ENCODE results near the gene ALMS1. TPM values are rescaled to one million over a fixed set of nuclear protein-coding genes. Genes with fewer than 3 reads are reported as not detected.

Gene ALMS1
- total and polyA plus RNA-seq, 2 of the 4 experiments (the other 2 are of a cell fraction), result 20.8 to 52.8 TPM

GRCh38 chr2:73408198-73408597 is 22.6 kb downstream of the ALMS1 start:
- in situ Hi-C loops (cut with MboI; ENCODE audit: low sequenced_read_pairs) (loop anchor here (25.0 kb wide), 1 partner anchor 104 kb away; no protein-coding TSS in a partner anchor), intact Hi-C loops (cut with micrococcal nuclease) (no loop called here), dilution Hi-C loops (cut with HindIII; ENCODE audit: low sequenced_read_pairs, unreplicated experiment) (no loop called here)
- Histone ChIP-seq H3K9ac (ENCODE audit: low read depth, low read length) (no peak overlapping the region), H3K27me3 (ENCODE audit: control insufficient read depth, insufficient read depth, low read length) (no peaks in the 10 kb centered on the region), H3K4me3 (ENCODE audit: insufficient read depth, low read depth, low read length) (no peak overlapping the region), H2BK120ac (ENCODE audit: low read depth, low read length) (no peak overlapping the region), H3K27ac (ENCODE audit: insufficient read depth, low read length) (no peak overlapping the region), H3K18ac (ENCODE audit: low read depth, low read length) (no peak overlapping the region), H3K9me3 (ENCODE audit: control insufficient read depth, insufficient read depth, low read length) (peaks cover 2% of the 10 kb centered on the region; the same call in 1 of the 2 replicates), H4K5ac (ENCODE audit: low read depth, low read length) (no peak overlapping the region), H2AK5ac (ENCODE audit: low read depth, low read length) (no peak overlapping the region), H4K20me1 (ENCODE audit: insufficient read depth, low read length) (no peaks in the 10 kb centered on the region), H3K79me1 (ENCODE audit: low read depth in 1 of 2, low read length in 2 of 2) (peaks cover 8 to 13% of the 10 kb centered on the region in 2 experiments), H2BK15ac (ENCODE audit: low read depth, low read length) (no peak overlapping the region), H2BK5ac (ENCODE audit: low read depth, low read length, poor library complexity, severe bottlenecking) (no peak overlapping the region), H3K14ac (replicated peaks; ENCODE audit: low read depth, low read length) (no peak overlapping the region), H3K56ac (ENCODE audit: extremely low read depth, insufficient read depth, low read length) (no peak overlapping the region), H3K36me3 (ENCODE audit: control insufficient read depth, insufficient read depth, low read length) (no peaks in the 10 kb centered on the region), H4K8ac (ENCODE audit: low read depth in 2 of 2, low read length in 2 of 2) (no peak overlapping the region), H3K23ac (ENCODE audit: low read depth, low read length) (no peak overlapping the region), H3K9me1 (ENCODE audit: insufficient read depth, low read length) (no peaks in the 10 kb centered on the region), H3K4me1 (ENCODE audit: control insufficient read depth, insufficient read depth, low read length) (no peaks in the 10 kb centered on the region), H2AK9ac (replicated peaks; ENCODE audit: low read depth, low read length, poor library complexity) (no peak overlapping the region), H4K91ac (ENCODE audit: insufficient read depth, low read depth, low read length) (no peak overlapping the region), H2AFZ (replicated peaks; ENCODE audit: low read length, poor library complexity) (no peak overlapping the region), H3K4ac (ENCODE audit: low read depth, low read length) (no peak overlapping the region), H2BK20ac (ENCODE audit: low read depth, low read length) (no peak overlapping the region), H3K4me2 (ENCODE audit: low read depth, low read length) (no peak overlapping the region)
- ChIA-PET CTCF (no interaction called here), POLR2A (ENCODE audit: unreplicated experiment) (no interaction called here)
- no TSS peak for BruUV-seq (replicated peaks)
- WGBS, 2 experiments (ENCODE audit: extremely low coverage in 2 of 2, insufficient read length in 1 of 2), result no CpG with 5 or more reads among the region's 3 CpGs
- TF ChIP-seq RFX5 (IDR thresholded peaks at IDR 0.05; ENCODE audit: low read depth, low read length), result no peak
- no peak for TF ChIP-seq BHLHE40 (IDR thresholded peaks at IDR 0.05; ENCODE audit: low read depth, low read length)
- TF ChIP-seq SMC3 (IDR thresholded peaks at IDR 0.05; ENCODE audit: low read depth, low read length), result no peak
- TF ChIP-seq ELK1 (IDR thresholded peaks at IDR 0.05; ENCODE audit: borderline replicate concordance, low read depth, low read length), result no peak
- no peak for TF ChIP-seq POLR2A (IDR thresholded peaks at IDR 0.05; ENCODE audit: low read depth, low read length)
- TF ChIP-seq CTCF (conservative IDR thresholded peaks at IDR 0.05; ENCODE audit: low read depth, low read length), result no peak
- TF ChIP-seq CEBPB (IDR thresholded peaks at IDR 0.05; ENCODE audit: low read depth, low read length), result no peak
- TF ChIP-seq USF2 (IDR thresholded peaks at IDR 0.05; ENCODE audit: low read depth, low read length), result no peak
- no peak for TF ChIP-seq MAFK (IDR thresholded peaks at IDR 0.05; ENCODE audit: low read depth, low read length)
- TF ChIP-seq FOS (IDR thresholded peaks at IDR 0.05; ENCODE audit: low read depth, low read length), result no peak
- no peak for TF ChIP-seq RAD21 (IDR thresholded peaks at IDR 0.05; ENCODE audit: low read length)
- TF ChIP-seq NFE2L2 (IDR thresholded peaks at IDR 0.05; ENCODE audit: low read depth, low read length), result no peak
- no peak for TF ChIP-seq MAZ (IDR thresholded peaks at IDR 0.05; ENCODE audit: borderline replicate concordance, low read depth, low read length)
- ATAC-seq (ENCODE audit: low read depth), result no peak
- no peak for DNase-seq

Data from IMR-90 (cell line).